WTC11 (cell line): ENCODE data around the gene CD9.

Source experiments
- ATF2 ChIP-seq: sonication (generic); formaldehyde crosslinking; IDR thresholded peaks from 2 replicates; pipeline ENCODE4 v1.8.1; 2022; ENCODE audit warnings: low read depth, missing genetic modification reagents, borderline replicate concordance
- CBFB ChIP-seq: sonication (generic); formaldehyde crosslinking; IDR thresholded peaks from 2 replicates; pipeline ENCODE4 v1.8.1; 2022; ENCODE audit warnings: mild to moderate bottlenecking, low read depth, missing genetic modification reagents
- SP1 ChIP-seq: sonication (generic); formaldehyde crosslinking; conservative IDR thresholded peaks from 2 replicates; pipeline ENCODE4 v1.8.1; 2022; ENCODE audit warnings: missing genetic modification reagents
- TEAD4 ChIP-seq: sonication (generic); formaldehyde crosslinking; IDR thresholded peaks from 2 replicates; pipeline ENCODE4 v1.8.0; 2022; ENCODE audit warnings: mild to moderate bottlenecking, missing genetic modification reagents
- ZNF232 ChIP-seq: sonication (generic); formaldehyde crosslinking; IDR thresholded peaks from 2 replicates; pipeline ENCODE4 v1.8.0; 2022; ENCODE audit warnings: mild to moderate bottlenecking, missing genetic modification reagents
- TF ChIP-seq, protein P1 (sequence below): fragments of 200-600 bp; IDR thresholded peaks from 2 replicates; pipeline ENCODE4 v1.8.0; 2022; ENCODE audit warnings: antibody characterized with exemption

DNA sequence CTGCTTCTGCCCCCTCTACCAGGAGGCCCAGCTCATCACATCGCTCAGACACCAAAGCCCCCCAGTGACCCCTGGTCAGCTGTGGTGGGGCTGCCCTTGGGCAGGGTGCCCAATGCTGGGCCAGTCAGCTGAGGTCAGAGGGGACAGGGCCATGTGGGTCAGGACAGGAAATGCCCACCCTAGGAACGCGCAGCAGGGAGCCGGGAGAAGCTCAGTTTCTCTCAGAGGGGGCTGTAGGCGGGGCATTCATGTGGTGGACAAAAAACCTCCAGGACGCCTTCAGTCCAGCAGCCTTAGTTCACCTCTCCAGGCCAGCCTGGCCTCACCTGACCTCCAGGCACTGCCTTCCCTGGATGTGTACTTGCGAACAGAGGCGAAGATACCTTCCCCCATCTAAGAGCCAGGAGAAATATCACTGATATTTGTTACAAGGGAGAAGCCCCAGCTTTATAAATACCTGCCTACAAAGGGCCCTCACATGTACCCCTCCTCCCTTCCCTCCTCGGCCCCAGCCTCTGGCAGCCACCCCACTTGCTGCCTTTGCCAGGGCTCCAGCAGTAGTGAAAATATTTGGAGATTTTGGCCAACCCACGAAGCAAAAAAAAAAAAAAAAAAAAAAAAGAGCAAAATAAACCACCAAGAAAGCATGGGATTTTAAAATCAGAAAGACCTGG lies 68.4 kb downstream of the CD9 start:
- TF ChIP-seq TEAD4 (CRISPR knock-in tag) (no peak), CBFB (no peak), SP1 (0 out of 2 replicates have a peak, but pooled peaks have one; percentile 22), ATF2 (CRISPR knock-in tag) (no peak), ZNF232 (CRISPR knock-in tag) (no peak)
- TF ChIP-seq, protein P1, sequence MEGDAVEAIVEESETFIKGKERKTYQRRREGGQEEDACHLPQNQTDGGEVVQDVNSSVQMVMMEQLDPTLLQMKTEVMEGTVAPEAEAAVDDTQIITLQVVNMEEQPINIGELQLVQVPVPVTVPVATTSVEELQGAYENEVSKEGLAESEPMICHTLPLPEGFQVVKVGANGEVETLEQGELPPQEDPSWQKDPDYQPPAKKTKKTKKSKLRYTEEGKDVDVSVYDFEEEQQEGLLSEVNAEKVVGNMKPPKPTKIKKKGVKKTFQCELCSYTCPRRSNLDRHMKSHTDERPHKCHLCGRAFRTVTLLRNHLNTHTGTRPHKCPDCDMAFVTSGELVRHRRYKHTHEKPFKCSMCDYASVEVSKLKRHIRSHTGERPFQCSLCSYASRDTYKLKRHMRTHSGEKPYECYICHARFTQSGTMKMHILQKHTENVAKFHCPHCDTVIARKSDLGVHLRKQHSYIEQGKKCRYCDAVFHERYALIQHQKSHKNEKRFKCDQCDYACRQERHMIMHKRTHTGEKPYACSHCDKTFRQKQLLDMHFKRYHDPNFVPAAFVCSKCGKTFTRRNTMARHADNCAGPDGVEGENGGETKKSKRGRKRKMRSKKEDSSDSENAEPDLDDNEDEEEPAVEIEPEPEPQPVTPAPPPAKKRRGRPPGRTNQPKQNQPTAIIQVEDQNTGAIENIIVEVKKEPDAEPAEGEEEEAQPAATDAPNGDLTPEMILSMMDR, result no peak
